Spinal cord (tissue), 10 donors: ENCODE results near the gene RFT1. TPM values are rescaled to one million over a fixed set of nuclear protein-coding genes. Genes with fewer than 3 reads are reported as not detected.
A peak's percentile ranks its signal among the peaks of the same experiment; 100 is the strongest.

Experiments
- DNase-seq, 6 donors: peaks; one replicate each; pipeline versions ENCODE4 v3.0.0 to v3.0.0-alpha.2; 2013 to 2015; ENCODE audit warnings: low spot score in 6 of 6, low read depth in 4 of 6
- H3K27ac ChIP-seq: one replicate; pipeline ENCODE4 v1.5.1; 2013; ENCODE audit warnings: low read depth, low read length, control low read depth
- H3K27me3 ChIP-seq: one replicate; pipeline ENCODE4 v1.6.1; 2013; ENCODE audit warnings: low read length; ENCODE audit not compliant: control insufficient read depth, insufficient read depth
- H3K36me3 ChIP-seq: one replicate; pipeline ENCODE4 v1.6.1; 2013; ENCODE audit warnings: low read length; ENCODE audit not compliant: control insufficient read depth, insufficient read depth
- H3K4me1 ChIP-seq: one replicate; pipeline ENCODE4 v1.6.1; 2013; ENCODE audit warnings: low read length; ENCODE audit not compliant: control insufficient read depth, insufficient read depth
- H3K4me3 ChIP-seq: one replicate; pipeline ENCODE4 v1.5.1; 2013; ENCODE audit warnings: low read depth, low read length, control low read depth
- H3K9me3 ChIP-seq: one replicate; pipeline ENCODE4 v1.6.1; 2013; ENCODE audit warnings: low read length; ENCODE audit not compliant: control insufficient read depth, insufficient read depth
- WGBS: methylation state at CpG from one replicate; pipeline ENCODE4 v1.1.5; 2013; ENCODE audit warnings: missing lambda C conversion rate; ENCODE audit not compliant: insufficient coverage; 5-methylcytosine and 5-hydroxymethylcytosine counted together
- polyA plus RNA-seq, 2 donors: library from polyadenylated mRNA; unstranded; fragments of 120-200 nt; gene quantifications; one replicate each; pipeline ENCODE4 v1.2.1, GENCODE V29; 2013; ENCODE audit not compliant: insufficient read length in 2 of 2
- total RNA-seq, 2 donors: library from RNA; depleted of rRNA in 1 of 2; stranded (reverse); fragments of 120-200 nt in 1 of 2; fragments of >200 nt in 1 of 2; gene quantifications; one replicate each; pipeline versions ENCODE4 v1.2.3 to v1.2.4, GENCODE V29; 2013 to 2014
- donor health status: healthy.

The RFT1 gene
- total and polyA plus RNA-seq, 4 donors: 10.8 to 18.3 (median 14.7) TPM

DNA sequence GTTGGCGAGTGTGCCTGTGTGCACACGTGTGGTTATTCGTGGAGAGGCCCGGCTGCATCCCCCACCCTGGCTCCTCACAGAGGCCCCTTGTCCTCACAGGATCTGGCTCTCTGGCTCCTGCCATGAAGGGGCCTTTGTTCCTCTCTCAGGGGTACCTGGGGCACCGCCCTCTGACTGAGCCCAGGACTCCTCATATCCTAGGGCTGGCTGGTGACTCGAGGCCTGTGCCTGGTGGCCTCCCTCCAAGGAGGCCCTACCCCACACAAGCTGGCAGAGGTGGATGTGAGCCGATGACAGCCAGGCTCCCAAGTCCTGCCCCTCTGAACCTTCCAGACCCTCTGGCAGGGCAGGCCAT is 40.8 kb upstream of the RFT1 start:
- 46% methylated on average over 7 of the region's 7 CpGs for WGBS
- no peaks in the 10 kb centered on the region for H3K27me3 ChIP-seq
- DNase-seq: no peak
- H3K4me3 ChIP-seq: no peak overlapping the region
- H3K27ac ChIP-seq: no peak overlapping the region
- peaks cover 20% of the 10 kb centered on the region for H3K36me3 ChIP-seq
- peaks cover 60% of the 10 kb centered on the region for H3K4me1 ChIP-seq
- no peaks in the 10 kb centered on the region for H3K9me3 ChIP-seq

GRCh38 chr3:53170325-53171063 is 40.3 kb upstream of the RFT1 start:
- H3K4me3 ChIP-seq: no peak overlapping the region
- no peak for DNase-seq
- H3K36me3 ChIP-seq: peaks cover 18% of the 10 kb centered on the region
- H3K4me1 ChIP-seq: peaks cover 55% of the 10 kb centered on the region
- no peaks in the 10 kb centered on the region for H3K9me3 ChIP-seq
- no peaks in the 10 kb centered on the region for H3K27me3 ChIP-seq
- no peak overlapping the region for H3K27ac ChIP-seq
- 83% methylated on average over 14 of the region's 17 CpGs for WGBS

GRCh38 chr3:53169832-53170324 is 39.6 kb upstream of the RFT1 start:
- 85% methylated on average over 7 of the region's 9 CpGs for WGBS
- Histone ChIP-seq H3K36me3 (peaks cover 14% of the 10 kb centered on the region), H3K27me3 (no peaks in the 10 kb centered on the region), H3K4me1 (peaks cover 55% of the 10 kb centered on the region), H3K27ac (no peak overlapping the region), H3K4me3 (no peak overlapping the region), H3K9me3 (no peaks in the 10 kb centered on the region)
- no peak for DNase-seq

GRCh38 chr3:53169045-53169831 is 39.0 kb upstream of the RFT1 start:
- Histone ChIP-seq H3K9me3 (no peaks in the 10 kb centered on the region), H3K27me3 (no peaks in the 10 kb centered on the region), H3K27ac (peak overlapping the region; percentile 7), H3K36me3 (peaks cover 12% of the 10 kb centered on the region), H3K4me1 (peaks cover 55% of the 10 kb centered on the region), H3K4me3 (no peak overlapping the region)
- 54% methylated on average over 15 of the region's 15 CpGs for WGBS
- DNase-seq: no peak

DNA sequence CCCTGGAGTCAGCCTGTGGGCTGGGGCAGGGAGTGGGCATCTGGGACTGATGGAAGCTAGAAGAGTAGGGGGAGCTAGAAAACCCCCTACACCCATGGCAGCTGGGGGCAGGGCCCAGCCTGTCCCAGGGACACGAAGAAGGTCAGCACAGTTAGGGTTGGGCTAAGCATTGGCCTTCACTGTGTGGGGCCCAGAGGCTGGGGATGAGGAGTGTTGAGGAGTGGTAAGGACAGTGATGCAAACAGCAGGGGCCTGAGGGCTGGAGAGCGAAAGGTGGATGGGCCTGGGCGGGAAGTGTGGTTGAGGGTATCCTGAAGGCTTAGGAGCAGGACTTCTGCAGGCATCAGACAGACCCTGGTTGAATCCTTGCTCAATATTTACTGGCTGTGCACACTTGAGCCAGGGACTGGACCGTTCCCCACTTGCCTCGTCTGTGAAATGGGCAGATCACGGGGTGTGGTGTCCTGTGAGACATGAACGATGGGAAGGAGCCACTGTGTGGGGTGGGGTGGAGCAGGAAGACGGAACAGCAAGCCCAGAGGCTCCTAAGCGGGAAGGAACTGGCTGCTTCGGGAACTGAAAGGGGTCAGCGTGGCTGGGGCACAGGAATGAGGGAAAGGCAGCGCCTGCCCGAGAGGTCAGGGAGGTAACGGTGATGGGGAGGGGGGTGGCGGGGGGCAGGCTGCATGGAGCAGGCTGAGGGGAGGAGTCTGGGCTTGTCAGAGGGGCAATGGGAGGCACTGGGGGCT is 38.1 kb upstream of the RFT1 start:
- H3K36me3 ChIP-seq: peaks cover 10% of the 10 kb centered on the region
- H3K27ac ChIP-seq: no peak overlapping the region
- WGBS: 66% methylated on average over 14 of the region's 15 CpGs
- H3K4me3 ChIP-seq: no peak overlapping the region
- no peaks in the 10 kb centered on the region for H3K27me3 ChIP-seq
- peaks cover 55% of the 10 kb centered on the region for H3K4me1 ChIP-seq
- no peaks in the 10 kb centered on the region for H3K9me3 ChIP-seq
- no peak for DNase-seq

DNA sequence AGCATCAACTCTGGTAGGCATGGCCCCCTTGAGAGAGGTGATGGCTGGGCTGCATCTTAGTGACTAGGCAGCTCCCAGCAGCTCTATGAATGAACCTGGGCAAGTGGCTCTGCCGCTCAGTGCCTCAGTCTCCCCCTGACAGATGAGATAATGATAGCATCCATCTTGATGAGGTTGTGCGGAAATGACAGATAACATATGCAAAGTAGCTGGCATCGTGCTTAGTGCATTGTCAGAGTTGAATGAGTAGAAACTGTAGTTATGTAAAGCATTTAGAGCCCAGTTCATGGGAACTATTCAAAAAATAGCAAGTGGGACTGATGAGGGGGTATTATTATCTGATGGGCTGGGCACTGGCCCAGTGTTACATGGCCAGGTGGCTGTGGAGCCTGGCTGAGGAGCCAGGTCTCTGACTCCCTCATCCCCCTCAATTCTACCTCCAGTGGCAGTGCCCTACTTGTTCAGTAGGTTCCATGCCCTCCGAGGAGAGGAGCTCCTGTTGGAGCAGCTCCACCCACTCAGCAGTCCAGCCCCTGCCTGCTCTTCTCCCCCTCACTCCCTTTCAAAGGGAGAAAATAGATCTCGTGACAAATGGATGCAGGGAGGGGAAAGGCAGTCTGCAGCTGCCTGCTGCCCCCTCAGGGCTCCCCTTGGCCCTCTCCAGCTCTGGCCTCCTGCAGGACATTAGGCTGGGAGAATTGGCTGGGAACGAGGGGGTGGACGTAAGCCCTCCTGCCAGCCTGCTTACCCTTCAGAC is 37.4 kb upstream of the RFT1 start:
- H3K4me3 ChIP-seq: no peak overlapping the region
- H3K4me1 ChIP-seq: peaks cover 62% of the 10 kb centered on the region
- peaks cover 10% of the 10 kb centered on the region for H3K36me3 ChIP-seq
- no peak overlapping the region for H3K27ac ChIP-seq
- no peaks in the 10 kb centered on the region for H3K27me3 ChIP-seq
- no peaks in the 10 kb centered on the region for H3K9me3 ChIP-seq
- no peak for DNase-seq
- WGBS: 64% methylated on average over 3 of the region's 7 CpGs

- Histone ChIP-seq H3K36me3 (peaks cover 10% of the 10 kb centered on the region), H3K4me3 (no peak overlapping the region), H3K27me3 (no peaks in the 10 kb centered on the region), H3K27ac (no peak overlapping the region), H3K4me1 (peaks cover 63% of the 10 kb centered on the region), H3K9me3 (no peaks in the 10 kb centered on the region)
- DNase-seq: peak in 1 of 6 donors; percentile 32
- WGBS: 53% methylated on average over 9 of the region's 9 CpGs
Observed at GRCh38 chr3:53166781-53167291, 36.6 kb upstream of the RFT1 start.

DNA sequence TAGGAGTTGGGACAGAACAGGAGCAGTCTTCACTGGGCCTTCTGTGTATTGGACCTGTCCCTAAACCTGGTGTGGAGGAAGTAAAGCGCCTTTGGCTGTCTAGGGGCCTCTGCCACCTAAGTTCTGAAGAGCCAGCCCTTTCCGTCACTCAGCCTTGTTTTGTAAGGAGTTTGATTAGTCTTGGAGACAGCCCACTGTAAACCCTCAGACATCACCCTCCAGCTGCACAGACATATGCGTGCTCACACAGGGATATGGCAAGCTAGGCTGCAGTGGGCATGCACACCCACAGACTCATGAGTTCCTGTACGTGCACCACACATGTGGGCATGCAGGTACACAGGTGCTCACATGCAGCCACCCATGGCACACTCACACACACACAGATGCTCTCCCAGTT is 36.0 kb upstream of the RFT1 start:
- DNase-seq: no peak
- no peaks in the 10 kb centered on the region for H3K9me3 ChIP-seq
- 83% methylated on average over 2 of the region's 4 CpGs for WGBS
- H3K4me1 ChIP-seq: peaks cover 61% of the 10 kb centered on the region
- no peak overlapping the region for H3K4me3 ChIP-seq
- H3K36me3 ChIP-seq: peaks cover 10% of the 10 kb centered on the region
- H3K27ac ChIP-seq: no peak overlapping the region
- H3K27me3 ChIP-seq: no peaks in the 10 kb centered on the region

GRCh38 chr3:53164911-53165310 is 34.7 kb upstream of the RFT1 start:
- no peak overlapping the region for H3K27ac ChIP-seq
- no peaks in the 10 kb centered on the region for H3K9me3 ChIP-seq
- no peak for DNase-seq
- H3K4me3 ChIP-seq: no peak overlapping the region
- H3K27me3 ChIP-seq: peaks cover 3% of the 10 kb centered on the region
- H3K36me3 ChIP-seq: peaks cover 10% of the 10 kb centered on the region
- peaks cover 56% of the 10 kb centered on the region for H3K4me1 ChIP-seq
- WGBS: 77% methylated on average over 9 of the region's 9 CpGs
